Measurements from ENCODE around the gene UMOD.

- TF ChIP-seq YY1 (IDR thresholded peaks at IDR 0.05; ENCODE audit: low read depth) (no peak), EGR1 (IDR thresholded peaks at IDR 0.05) (no peak), EP300 (IDR thresholded peaks at IDR 0.05; ENCODE audit: borderline replicate concordance) (no peak), CEBPB (IDR thresholded peaks at IDR 0.05) (no peak), RAD21 (IDR thresholded peaks at IDR 0.05; ENCODE audit: low read depth) (no peak)
- TF ChIP-seq, protein P1, sequence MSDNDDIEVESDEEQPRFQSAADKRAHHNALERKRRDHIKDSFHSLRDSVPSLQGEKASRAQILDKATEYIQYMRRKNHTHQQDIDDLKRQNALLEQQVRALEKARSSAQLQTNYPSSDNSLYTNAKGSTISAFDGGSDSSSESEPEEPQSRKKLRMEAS (IDR thresholded peaks at IDR 0.05): no peak
Observed at GRCh38 chr16:20382202-20382948, 29.9 kb upstream of the UMOD start.

All from Ishikawa (cell line).